HepG2 (cell line): ENCODE data around the gene CNNM3. TPM values are rescaled to one million over a fixed set of nuclear protein-coding genes. Genes with fewer than 3 reads are reported as not detected.

ENCODE experiments used
- CEBPG ChIP-seq: IDR thresholded peaks from 2 replicates; pipeline ENCODE4 v1.6.1; 2016
- FLYWCH1 ChIP-seq: sonication (generic); formaldehyde crosslinking; IDR thresholded peaks from 2 replicates; pipeline ENCODE4 v1.8.1; 2023; ENCODE audit warnings: mild to moderate bottlenecking, missing genetic modification reagents
- GATAD2A ChIP-seq: IDR thresholded peaks from 2 replicates; pipeline ENCODE4 v1.6.1; 2016
- HNF4G ChIP-seq, 2 experiments: sonication (generic) in 1 of 2; formaldehyde crosslinking in 1 of 2; IDR thresholded peaks; 2 replicates each; pipeline versions ENCODE4 v1.4.0 to v1.6.1; 2011 to 2020; ENCODE audit warnings: borderline replicate concordance in 2 of 2, low read depth in 2 of 2, mild to moderate bottlenecking in 2 of 2, low read length in 1 of 2, missing genetic modification reagents in 1 of 2, moderate library complexity in 1 of 2
- KDM5B ChIP-seq: sonication (generic); formaldehyde crosslinking; IDR thresholded peaks from 2 replicates; pipeline ENCODE4 v1.4.0; 2020; ENCODE audit warnings: missing genetic modification reagents, mild to moderate bottlenecking, borderline replicate concordance
- NRL ChIP-seq: sonication (generic); formaldehyde crosslinking; IDR thresholded peaks from 2 replicates; pipeline ENCODE4 v1.5.0; 2020; ENCODE audit warnings: missing genetic modification reagents, mild to moderate bottlenecking, moderate library complexity, borderline replicate concordance
- RXRA ChIP-seq: sonication (generic); formaldehyde crosslinking; IDR thresholded peaks from 2 replicates; pipeline ENCODE4 v1.5.1; 2020; ENCODE audit warnings: missing genetic modification reagents
- SIN3A ChIP-seq: IDR thresholded peaks from 2 replicates; pipeline ENCODE4 v1.6.1; 2011; ENCODE audit warnings: low read depth, mild to moderate bottlenecking, control low read depth, low read length, borderline replicate concordance
- ZBTB7B ChIP-seq: sonication (generic); formaldehyde crosslinking; IDR thresholded peaks from 2 replicates; pipeline ENCODE4 v1.4.0; 2020; ENCODE audit warnings: missing genetic modification reagents
- ZFP90 ChIP-seq: sonication (generic); formaldehyde crosslinking; IDR thresholded peaks from 2 replicates; pipeline ENCODE4 v1.8.0; 2022; ENCODE audit warnings: missing genetic modification reagents, mild to moderate bottlenecking, inconsistent platforms, borderline replicate concordance
- ZNF10 ChIP-seq: sonication (generic); formaldehyde crosslinking; IDR thresholded peaks from 2 replicates; pipeline ENCODE4 v1.4.0; 2020; ENCODE audit warnings: mild to moderate bottlenecking, low read depth, missing genetic modification reagents, borderline replicate concordance
- ZNF232 ChIP-seq: sonication (generic); formaldehyde crosslinking; IDR thresholded peaks from 2 replicates; pipeline ENCODE4 v1.4.0; 2020; ENCODE audit warnings: missing genetic modification reagents, borderline replicate concordance
- ZNF430 ChIP-seq: sonication (generic); formaldehyde crosslinking; IDR thresholded peaks from 2 replicates; pipeline ENCODE4 v1.9.0; 2021; ENCODE audit warnings: mild to moderate bottlenecking, missing genetic modification reagents
- ZNF547 ChIP-seq: sonication (generic); formaldehyde crosslinking; IDR thresholded peaks from 2 replicates; pipeline ENCODE4 v1.5.1; 2020; ENCODE audit warnings: mild to moderate bottlenecking, missing genetic modification reagents
- ZNF720 ChIP-seq: sonication (generic); formaldehyde crosslinking; IDR thresholded peaks from 2 replicates; pipeline ENCODE4 v1.4.0; 2020; ENCODE audit warnings: missing genetic modification reagents
- ZNF772 ChIP-seq: sonication (generic); formaldehyde crosslinking; IDR thresholded peaks from 2 replicates; pipeline ENCODE4 v1.5.0; 2020; ENCODE audit warnings: mild to moderate bottlenecking, missing genetic modification reagents
- polyA plus RNA-seq, 8 experiments: library from polyadenylated mRNA; depleted of rRNA in 3 of 8; stranded (reverse) in 7 of 8; unstranded in 1 of 8; fragments of >200 nt; fragmentation: Illumina TruSeq in 4 of 8; extraction: Trizol in 4 of 8; gene quantifications; 2 replicates each; pipeline versions ENCODE4 v1.2.1 to v1.2.3, GENCODE V29; 2011 to 2016; ENCODE audit warnings: low read depth in 4 of 8, missing spikeins in 1 of 8, mixed read lengths in 1 of 8; ENCODE audit not compliant: insufficient read depth in 1 of 8
- total RNA-seq, 5 experiments: library from RNA; depleted of rRNA; stranded (reverse); fragments of >200 nt; fragmentation: Illumina TruSeq; extraction: Trizol; gene quantifications; 2 replicates each; pipeline ENCODE4 v1.2.3, GENCODE V29; 2016; ENCODE audit warnings: low read depth in 1 of 5
- TF ChIP-seq, protein P1 (sequence below): sonication (generic); formaldehyde crosslinking; IDR thresholded peaks from 2 replicates; pipeline ENCODE4 v1.5.0; 2020; ENCODE audit warnings: missing genetic modification reagents
- TF ChIP-seq, protein P2 (sequence below): sonication (generic); formaldehyde crosslinking; IDR thresholded peaks from 2 replicates; pipeline ENCODE4 v1.4.0; 2020; ENCODE audit warnings: missing genetic modification reagents
- TF ChIP-seq, protein P3 (sequence below): sonication (generic); formaldehyde crosslinking; IDR thresholded peaks from 2 replicates; pipeline ENCODE4 v1.5.1; 2020; ENCODE audit warnings: mild to moderate bottlenecking, missing genetic modification reagents, moderate library complexity

Gene CNNM3
- total and polyA plus RNA-seq, 2 of the 13 experiments (the other 11 are each of a cell fraction or from before 2014, with no cell fraction given), result 21.2 to 27.9 TPM

DNA sequence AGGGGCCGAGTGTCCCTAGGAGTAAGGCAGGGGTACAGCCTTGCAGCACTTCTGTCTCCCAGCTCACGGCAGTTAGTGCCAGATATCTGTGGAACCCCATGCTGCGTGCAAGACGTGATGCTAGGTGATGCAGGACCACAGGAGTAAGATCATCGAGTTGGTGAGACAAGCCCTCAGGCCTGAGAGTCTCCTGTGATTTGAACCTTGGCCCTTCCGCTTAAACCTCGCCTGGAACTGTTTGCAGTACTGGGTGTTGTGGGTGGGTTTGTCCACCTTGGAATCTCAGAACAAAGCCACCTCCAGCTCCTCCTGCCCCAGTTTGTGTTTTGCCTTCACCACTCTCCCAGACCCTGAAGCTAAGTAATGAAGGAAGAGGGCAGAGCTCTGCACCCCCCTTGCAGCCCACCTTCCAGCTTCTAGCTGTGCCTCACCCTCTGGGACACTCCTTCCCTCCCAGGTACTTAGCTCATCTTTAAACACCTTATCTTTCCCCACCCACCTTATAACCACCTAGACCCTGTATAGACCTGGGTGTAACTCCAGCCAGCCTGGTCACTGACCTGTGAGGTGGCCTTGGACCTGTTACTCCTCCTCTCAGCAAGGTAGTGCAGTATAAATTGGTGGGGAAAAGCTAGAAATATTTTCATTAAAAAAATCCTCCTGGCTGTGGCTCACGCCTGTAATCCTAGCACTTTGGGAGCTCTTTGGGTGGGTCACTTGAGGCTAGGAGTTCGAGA lies 48.8 kb upstream of the CNNM3 start (continued):
- TF ChIP-seq, protein P1, sequence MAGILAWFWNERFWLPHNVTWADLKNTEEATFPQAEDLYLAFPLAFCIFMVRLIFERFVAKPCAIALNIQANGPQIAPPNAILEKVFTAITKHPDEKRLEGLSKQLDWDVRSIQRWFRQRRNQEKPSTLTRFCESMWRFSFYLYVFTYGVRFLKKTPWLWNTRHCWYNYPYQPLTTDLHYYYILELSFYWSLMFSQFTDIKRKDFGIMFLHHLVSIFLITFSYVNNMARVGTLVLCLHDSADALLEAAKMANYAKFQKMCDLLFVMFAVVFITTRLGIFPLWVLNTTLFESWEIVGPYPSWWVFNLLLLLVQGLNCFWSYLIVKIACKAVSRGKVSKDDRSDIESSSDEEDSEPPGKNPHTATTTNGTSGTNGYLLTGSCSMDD (CRISPR knock-in tag), result no peak
- TF ChIP-seq CEBPG, result no peak
- TF ChIP-seq RXRA (CRISPR knock-in tag), result 0 out of 2 replicates have a peak, but pooled peaks have one; percentile 12
- no peak for TF ChIP-seq SIN3A
- no peak; the same call in 1 of the 2 replicates for TF ChIP-seq GATAD2A (CRISPR knock-in tag)
- peak; percentile 39; the same call in 1 of the 2 replicates for TF ChIP-seq KDM5B (CRISPR knock-in tag)
- TF ChIP-seq, protein P2, sequence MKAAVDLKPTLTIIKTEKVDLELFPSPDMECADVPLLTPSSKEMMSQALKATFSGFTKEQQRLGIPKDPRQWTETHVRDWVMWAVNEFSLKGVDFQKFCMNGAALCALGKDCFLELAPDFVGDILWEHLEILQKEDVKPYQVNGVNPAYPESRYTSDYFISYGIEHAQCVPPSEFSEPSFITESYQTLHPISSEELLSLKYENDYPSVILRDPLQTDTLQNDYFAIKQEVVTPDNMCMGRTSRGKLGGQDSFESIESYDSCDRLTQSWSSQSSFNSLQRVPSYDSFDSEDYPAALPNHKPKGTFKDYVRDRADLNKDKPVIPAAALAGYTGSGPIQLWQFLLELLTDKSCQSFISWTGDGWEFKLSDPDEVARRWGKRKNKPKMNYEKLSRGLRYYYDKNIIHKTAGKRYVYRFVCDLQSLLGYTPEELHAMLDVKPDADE (CRISPR knock-in tag), result no peak
- TF ChIP-seq HNF4G (IDR thresholded peaks at IDR 0.05; ENCODE audit: borderline replicate concordance, low read depth, low read length), result peak; percentile 14; the same call in 1 of the 2 replicates
- no peak for TF ChIP-seq HNF4G (CRISPR knock-in tag; IDR thresholded peaks at IDR 0.05; ENCODE audit: borderline replicate concordance, low read depth)
- no peak for TF ChIP-seq ZNF232 (CRISPR knock-in tag)
- TF ChIP-seq ZNF547 (CRISPR knock-in tag), result no peak
- TF ChIP-seq ZFP90 (CRISPR knock-in tag), result no peak
- TF ChIP-seq ZNF430 (CRISPR knock-in tag), result no peak
- no peak for TF ChIP-seq ZNF10
- TF ChIP-seq, protein P3, sequence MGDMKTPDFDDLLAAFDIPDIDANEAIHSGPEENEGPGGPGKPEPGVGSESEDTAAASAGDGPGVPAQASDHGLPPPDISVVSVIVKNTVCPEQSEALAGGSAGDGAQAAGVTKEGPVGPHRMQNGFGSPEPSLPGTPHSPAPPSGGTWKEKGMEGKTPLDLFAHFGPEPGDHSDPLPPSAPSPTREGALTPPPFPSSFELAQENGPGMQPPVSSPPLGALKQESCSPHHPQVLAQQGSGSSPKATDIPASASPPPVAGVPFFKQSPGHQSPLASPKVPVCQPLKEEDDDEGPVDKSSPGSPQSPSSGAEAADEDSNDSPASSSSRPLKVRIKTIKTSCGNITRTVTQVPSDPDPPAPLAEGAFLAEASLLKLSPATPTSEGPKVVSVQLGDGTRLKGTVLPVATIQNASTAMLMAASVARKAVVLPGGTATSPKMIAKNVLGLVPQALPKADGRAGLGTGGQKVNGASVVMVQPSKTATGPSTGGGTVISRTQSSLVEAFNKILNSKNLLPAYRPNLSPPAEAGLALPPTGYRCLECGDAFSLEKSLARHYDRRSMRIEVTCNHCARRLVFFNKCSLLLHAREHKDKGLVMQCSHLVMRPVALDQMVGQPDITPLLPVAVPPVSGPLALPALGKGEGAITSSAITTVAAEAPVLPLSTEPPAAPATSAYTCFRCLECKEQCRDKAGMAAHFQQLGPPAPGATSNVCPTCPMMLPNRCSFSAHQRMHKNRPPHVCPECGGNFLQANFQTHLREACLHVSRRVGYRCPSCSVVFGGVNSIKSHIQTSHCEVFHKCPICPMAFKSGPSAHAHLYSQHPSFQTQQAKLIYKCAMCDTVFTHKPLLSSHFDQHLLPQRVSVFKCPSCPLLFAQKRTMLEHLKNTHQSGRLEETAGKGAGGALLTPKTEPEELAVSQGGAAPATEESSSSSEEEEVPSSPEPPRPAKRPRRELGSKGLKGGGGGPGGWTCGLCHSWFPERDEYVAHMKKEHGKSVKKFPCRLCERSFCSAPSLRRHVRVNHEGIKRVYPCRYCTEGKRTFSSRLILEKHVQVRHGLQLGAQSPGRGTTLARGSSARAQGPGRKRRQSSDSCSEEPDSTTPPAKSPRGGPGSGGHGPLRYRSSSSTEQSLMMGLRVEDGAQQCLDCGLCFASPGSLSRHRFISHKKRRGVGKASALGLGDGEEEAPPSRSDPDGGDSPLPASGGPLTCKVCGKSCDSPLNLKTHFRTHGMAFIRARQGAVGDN, result 0 out of 2 replicates have a peak, but pooled peaks have one; percentile 19
- no peak for TF ChIP-seq ZNF720 (CRISPR knock-in tag)
- TF ChIP-seq ZBTB7B, result no peak
- no peak for TF ChIP-seq FLYWCH1 (CRISPR knock-in tag)
- TF ChIP-seq NRL (CRISPR knock-in tag), result 0 out of 2 replicates have a peak, but pooled peaks have one; percentile 35
- TF ChIP-seq ZNF772 (CRISPR knock-in tag), result no peak
